Parathyroid adenoma (tissue), 2 donors: ENCODE results near the gene MARK4.
A peak's percentile ranks its signal among the peaks of the same experiment; 100 is the strongest.
"Not testable (repeated sequence)": the region's sequence is repeated elsewhere in the genome, so short reads cannot be mapped to it uniquely, and the experiment has no call there.

Source experiments
- H2AFZ ChIP-seq: fragments of 300-600 bp; sonication (generic); one replicate; pipeline ENCODE4 v1.7.0; 2017; ENCODE audit warnings: antibody characterized with exemption, mild to moderate bottlenecking
- H3K27ac ChIP-seq: fragments of 300-600 bp; sonication (generic); one replicate; pipeline ENCODE4 v1.7.0; 2017
- H3K27me3 ChIP-seq: fragments of 300-600 bp; sonication (generic); one replicate; pipeline ENCODE4 v1.7.0; 2017; ENCODE audit warnings: low read length; ENCODE audit not compliant: control insufficient read depth, insufficient read depth
- H3K36me3 ChIP-seq: fragments of 300-600 bp; sonication (generic); one replicate; pipeline ENCODE4 v1.7.0; 2017; ENCODE audit warnings: low read length; ENCODE audit not compliant: control insufficient read depth, insufficient read depth
- H3K4me1 ChIP-seq: fragments of 300-600 bp; sonication (generic); one replicate; pipeline ENCODE4 v1.7.0; 2017; ENCODE audit warnings: control low read depth
- H3K4me2 ChIP-seq: fragments of 300-600 bp; sonication (generic); one replicate; pipeline ENCODE4 v1.7.0; 2017; ENCODE audit warnings: low read length
- H3K4me3 ChIP-seq: fragments of 300-600 bp; sonication (generic); one replicate; pipeline ENCODE4 v1.7.0; 2017; ENCODE audit warnings: low read depth, low read length
- H3K79me2 ChIP-seq: fragments of 300-600 bp; sonication (generic); one replicate; pipeline ENCODE4 v1.7.0; 2017; ENCODE audit warnings: control low read depth
- H3K9ac ChIP-seq: fragments of 300-600 bp; sonication (generic); one replicate; pipeline ENCODE4 v1.7.0; 2017; ENCODE audit warnings: mild to moderate bottlenecking
- H3K9me3 ChIP-seq: fragments of 300-600 bp; sonication (generic); one replicate; pipeline ENCODE4 v1.7.0; 2017; ENCODE audit warnings: low read length; ENCODE audit not compliant: control insufficient read depth
- CTCF ChIP-seq: fragments of 300-600 bp; sonication (generic); IDR thresholded peaks from one replicate; pipeline ENCODE4 v1.7.0; 2017; ENCODE audit warnings: antibody characterized with exemption, mild to moderate bottlenecking
- donor health status: primary hyperparathyroidism.

The MARK4 gene

GRCh38 chr19:45224645-45225044 is 26.4 kb upstream of the MARK4 start:
- Histone ChIP-seq H3K27me3 (no peaks in the 10 kb centered on the region), H2AFZ (no peak overlapping the region), H3K4me2 (no peak overlapping the region), H3K79me2 (no peaks in the 10 kb centered on the region), H3K36me3 (no peaks in the 10 kb centered on the region), H3K4me3 (no peak overlapping the region), H3K4me1 (no peaks in the 10 kb centered on the region), H3K9me3 (no peaks in the 10 kb centered on the region), H3K9ac (no peak overlapping the region), H3K27ac (no peak overlapping the region)
- TF ChIP-seq CTCF: no peak

DNA sequence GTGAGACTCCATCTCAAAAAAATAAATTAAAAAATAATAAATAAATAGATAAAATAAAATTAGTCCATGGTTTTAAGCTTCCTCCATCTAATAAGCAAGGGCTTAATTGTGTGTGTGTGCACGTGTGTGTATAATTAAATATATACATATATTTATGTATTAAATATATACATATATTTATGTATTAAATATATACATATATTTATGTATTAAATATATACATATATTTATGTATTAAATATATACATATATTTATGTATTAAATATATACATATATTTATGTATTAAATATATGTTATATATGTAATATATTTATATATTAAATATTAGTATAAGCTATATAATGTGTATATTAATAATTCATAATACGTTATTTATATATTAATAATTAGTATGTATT is 22.0 kb upstream of the MARK4 start:
- H3K27ac ChIP-seq, H3K4me3 ChIP-seq, H3K27me3 ChIP-seq, H3K9me3 ChIP-seq, H2AFZ ChIP-seq, H3K4me2 ChIP-seq, H3K9ac ChIP-seq, H3K79me2 ChIP-seq, H3K4me1 ChIP-seq, H3K36me3 ChIP-seq: not testable (repeated sequence)

- no peak for TF ChIP-seq CTCF
- H3K4me3 ChIP-seq: no peak overlapping the region
- H3K27me3 ChIP-seq: no peaks in the 10 kb centered on the region
- H3K4me2 ChIP-seq: no peak overlapping the region
- no peaks in the 10 kb centered on the region for H3K4me1 ChIP-seq
- no peak overlapping the region for H2AFZ ChIP-seq
- no peak overlapping the region for H3K9ac ChIP-seq
- no peaks in the 10 kb centered on the region for H3K79me2 ChIP-seq
- H3K27ac ChIP-seq: no peak overlapping the region
- H3K36me3 ChIP-seq: no peaks in the 10 kb centered on the region
- no peaks in the 10 kb centered on the region for H3K9me3 ChIP-seq
Observed at GRCh38 chr19:45231891-45232290, 19.2 kb upstream of the MARK4 start.

DNA sequence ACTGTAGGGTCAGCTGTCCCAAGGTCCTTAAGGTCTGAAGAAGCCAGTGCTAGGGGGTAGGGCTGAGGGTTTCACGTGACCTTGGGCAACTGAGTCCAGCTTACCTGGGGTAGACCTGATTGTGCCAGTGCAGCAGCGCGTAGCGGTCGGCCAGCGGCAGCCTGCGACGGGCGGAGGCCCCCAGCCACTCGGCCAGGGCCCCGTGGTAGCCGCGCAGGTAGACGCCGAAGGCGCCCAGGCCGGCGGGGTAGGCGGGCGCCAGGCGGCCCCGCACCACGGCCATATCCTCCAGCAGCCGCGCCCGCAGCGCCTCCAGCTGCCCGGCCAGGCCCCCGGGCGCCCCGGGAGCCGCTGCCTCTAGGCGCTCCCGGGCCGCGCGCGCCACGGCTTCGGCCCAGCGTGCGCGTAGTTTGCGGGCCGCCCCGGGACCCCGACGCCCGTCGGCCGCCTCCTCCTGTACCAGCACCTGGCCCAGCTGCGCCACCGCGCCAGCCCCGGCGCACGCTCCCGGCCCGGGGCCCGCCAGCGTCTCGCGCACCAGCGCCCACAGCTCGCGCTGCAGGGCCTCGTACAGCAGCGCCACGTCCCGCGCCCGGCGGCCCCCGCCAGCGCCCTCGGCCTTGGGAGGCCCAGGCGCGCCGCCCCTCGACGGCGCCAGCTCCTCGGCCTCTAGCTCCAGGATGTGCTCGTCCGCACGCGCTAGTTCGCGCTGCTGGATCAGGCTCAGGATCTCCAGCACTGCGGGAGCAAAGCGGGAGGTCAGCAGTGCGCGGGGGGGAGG is 16.8 kb upstream of the MARK4 start:
- TF ChIP-seq CTCF: no peak
- Histone ChIP-seq H3K9ac (no peak overlapping the region), H3K36me3 (no peaks in the 10 kb centered on the region), H3K9me3 (no peaks in the 10 kb centered on the region), H3K4me1 (no peaks in the 10 kb centered on the region), H3K4me2 (no peak overlapping the region), H3K27me3 (no peaks in the 10 kb centered on the region), H3K27ac (no peak overlapping the region), H2AFZ (peak overlapping the region; percentile 63), H3K4me3 (no peak overlapping the region), H3K79me2 (no peaks in the 10 kb centered on the region)

DNA sequence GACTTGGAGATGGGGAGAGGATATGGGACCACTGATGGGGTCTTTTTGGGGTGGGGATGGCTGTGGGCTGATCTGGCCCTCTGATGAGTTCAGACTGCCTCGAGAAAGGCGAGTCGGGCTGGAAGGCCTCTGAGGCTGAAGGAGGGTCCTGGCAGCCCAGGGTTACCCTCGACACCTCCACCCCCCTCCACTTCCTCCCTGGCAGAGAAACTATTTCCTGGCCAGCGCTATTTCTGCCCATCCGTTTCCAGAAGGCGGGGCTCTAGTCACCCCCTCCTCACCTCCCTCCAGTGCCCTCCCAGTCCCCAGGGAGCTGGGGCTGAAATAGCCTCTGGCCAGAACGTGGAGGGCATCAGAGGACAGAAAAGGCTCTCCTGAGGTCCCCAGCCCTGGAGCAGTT is 15.6 kb upstream of the MARK4 start:
- Histone ChIP-seq H3K9me3 (no peaks in the 10 kb centered on the region), H3K27me3 (no peaks in the 10 kb centered on the region)

More for the DNA sequence above, 15.6 kb upstream of the MARK4 start:
- H3K4me1 ChIP-seq: no peaks in the 10 kb centered on the region
- no peaks in the 10 kb centered on the region for H3K79me2 ChIP-seq
- H3K9ac ChIP-seq: no peak overlapping the region
- TF ChIP-seq CTCF: no peak
- no peaks in the 10 kb centered on the region for H3K36me3 ChIP-seq
- no peak overlapping the region for H3K4me3 ChIP-seq
- no peak overlapping the region for H3K4me2 ChIP-seq
- no peak overlapping the region for H3K27ac ChIP-seq
- H2AFZ ChIP-seq: no peak overlapping the region
